ENCODE results near the gene HEMGN.

- no peak for TF ChIP-seq SUZ12 (IDR thresholded peaks at IDR 0.05; ENCODE audit: extremely low read depth, insufficient read depth, insufficient read length)
- no peak for TF ChIP-seq ZNF274 (IDR thresholded peaks at IDR 0.05; ENCODE audit: low read depth, low read length)
- no peak for TF ChIP-seq YY1 (IDR thresholded peaks at IDR 0.05; ENCODE audit: insufficient read depth, insufficient read length)
Measured at GRCh38 chr9:97980918-97981845, 43.2 kb upstream of the HEMGN start.

All from NT2/D1 (cell line).